ENCODE results near the gene KCMF1.

- TF ChIP-seq, protein P1, sequence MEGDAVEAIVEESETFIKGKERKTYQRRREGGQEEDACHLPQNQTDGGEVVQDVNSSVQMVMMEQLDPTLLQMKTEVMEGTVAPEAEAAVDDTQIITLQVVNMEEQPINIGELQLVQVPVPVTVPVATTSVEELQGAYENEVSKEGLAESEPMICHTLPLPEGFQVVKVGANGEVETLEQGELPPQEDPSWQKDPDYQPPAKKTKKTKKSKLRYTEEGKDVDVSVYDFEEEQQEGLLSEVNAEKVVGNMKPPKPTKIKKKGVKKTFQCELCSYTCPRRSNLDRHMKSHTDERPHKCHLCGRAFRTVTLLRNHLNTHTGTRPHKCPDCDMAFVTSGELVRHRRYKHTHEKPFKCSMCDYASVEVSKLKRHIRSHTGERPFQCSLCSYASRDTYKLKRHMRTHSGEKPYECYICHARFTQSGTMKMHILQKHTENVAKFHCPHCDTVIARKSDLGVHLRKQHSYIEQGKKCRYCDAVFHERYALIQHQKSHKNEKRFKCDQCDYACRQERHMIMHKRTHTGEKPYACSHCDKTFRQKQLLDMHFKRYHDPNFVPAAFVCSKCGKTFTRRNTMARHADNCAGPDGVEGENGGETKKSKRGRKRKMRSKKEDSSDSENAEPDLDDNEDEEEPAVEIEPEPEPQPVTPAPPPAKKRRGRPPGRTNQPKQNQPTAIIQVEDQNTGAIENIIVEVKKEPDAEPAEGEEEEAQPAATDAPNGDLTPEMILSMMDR (conservative IDR thresholded peaks at IDR 0.05) = no peak
- no peak for TF ChIP-seq ZFX (IDR thresholded peaks at IDR 0.05)
Observed at GRCh38 chr2:84953535-84953934, 17.4 kb upstream of the KCMF1 start.

Measured in C4-2B (cell line).